Kidney epithelial cell (primary cell): ENCODE data around the gene GALNT17. TPM values are rescaled to one million over a fixed set of nuclear protein-coding genes. Genes with fewer than 3 reads are reported as not detected.

Experiments used
- DNase-seq: peaks from one replicate; pipeline ENCODE4 v3.0.0-alpha.2; 2010; ENCODE audit warnings: low read depth
- H3K27me3 ChIP-seq: 2 replicates; pipeline ENCODE4 v1.6.0; 2011; ENCODE audit warnings: low read length; ENCODE audit not compliant: control insufficient read depth, insufficient read depth
- H3K36me3 ChIP-seq: 2 replicates; pipeline ENCODE4 v1.5.1; 2011; ENCODE audit warnings: low read length; ENCODE audit not compliant: control insufficient read depth, insufficient read depth
- H3K4me3 ChIP-seq: 2 replicates; pipeline ENCODE4 v1.5.1; 2011; ENCODE audit warnings: low read depth, mild to moderate bottlenecking, control low read depth, low read length
- total RNA-seq: library from RNA; depleted of rRNA; stranded (reverse); fragments of >200 nt; gene quantifications from 2 replicates; pipeline ENCODE4 v1.2.3, GENCODE V29; 2015
- TF ChIP-seq, protein P1 (sequence below): IDR thresholded peaks from 2 replicates; pipeline ENCODE4 v1.5.1; 2011; ENCODE audit warnings: mild to moderate bottlenecking, moderate library complexity, low read length, control low read depth, inconsistent platforms; ENCODE audit not compliant: insufficient read depth, poor library complexity, severe bottlenecking

Gene GALNT17
- total RNA-seq, 1 donor from 2014 or later = 3.3 TPM

DNA sequence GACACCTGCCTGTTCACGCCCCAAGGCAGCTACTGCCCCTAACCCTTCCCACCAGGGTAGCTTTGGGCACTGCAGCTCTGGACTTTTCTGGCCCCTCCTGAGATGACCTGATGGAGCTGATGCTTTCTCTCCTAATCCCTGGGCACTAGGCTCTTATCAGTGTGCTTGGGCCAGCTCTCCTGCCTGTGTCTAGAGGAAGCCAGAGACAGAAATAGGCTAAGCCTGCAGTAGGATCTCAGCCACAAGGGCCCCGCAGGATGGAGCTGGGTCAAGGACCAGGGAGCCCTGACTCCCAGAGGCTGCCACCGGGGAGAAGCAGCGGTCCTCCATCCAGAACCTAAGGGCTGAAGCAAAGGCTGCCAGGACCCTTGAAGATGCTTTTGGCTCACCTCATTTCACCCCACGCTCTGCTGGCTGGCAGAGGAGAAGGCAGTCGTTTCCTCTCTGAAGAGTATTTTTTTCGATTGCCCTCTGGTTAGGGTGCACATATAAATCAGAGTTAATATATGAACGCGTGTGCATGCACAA lies 580.8 kb downstream of the GALNT17 start:
- Histone ChIP-seq H3K36me3 (no peaks in the 10 kb centered on the region), H3K27me3 (no peaks in the 10 kb centered on the region), H3K4me3 (no peak overlapping the region)
- DNase-seq = no peak
- TF ChIP-seq, protein P1, sequence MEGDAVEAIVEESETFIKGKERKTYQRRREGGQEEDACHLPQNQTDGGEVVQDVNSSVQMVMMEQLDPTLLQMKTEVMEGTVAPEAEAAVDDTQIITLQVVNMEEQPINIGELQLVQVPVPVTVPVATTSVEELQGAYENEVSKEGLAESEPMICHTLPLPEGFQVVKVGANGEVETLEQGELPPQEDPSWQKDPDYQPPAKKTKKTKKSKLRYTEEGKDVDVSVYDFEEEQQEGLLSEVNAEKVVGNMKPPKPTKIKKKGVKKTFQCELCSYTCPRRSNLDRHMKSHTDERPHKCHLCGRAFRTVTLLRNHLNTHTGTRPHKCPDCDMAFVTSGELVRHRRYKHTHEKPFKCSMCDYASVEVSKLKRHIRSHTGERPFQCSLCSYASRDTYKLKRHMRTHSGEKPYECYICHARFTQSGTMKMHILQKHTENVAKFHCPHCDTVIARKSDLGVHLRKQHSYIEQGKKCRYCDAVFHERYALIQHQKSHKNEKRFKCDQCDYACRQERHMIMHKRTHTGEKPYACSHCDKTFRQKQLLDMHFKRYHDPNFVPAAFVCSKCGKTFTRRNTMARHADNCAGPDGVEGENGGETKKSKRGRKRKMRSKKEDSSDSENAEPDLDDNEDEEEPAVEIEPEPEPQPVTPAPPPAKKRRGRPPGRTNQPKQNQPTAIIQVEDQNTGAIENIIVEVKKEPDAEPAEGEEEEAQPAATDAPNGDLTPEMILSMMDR = no peak

DNA sequence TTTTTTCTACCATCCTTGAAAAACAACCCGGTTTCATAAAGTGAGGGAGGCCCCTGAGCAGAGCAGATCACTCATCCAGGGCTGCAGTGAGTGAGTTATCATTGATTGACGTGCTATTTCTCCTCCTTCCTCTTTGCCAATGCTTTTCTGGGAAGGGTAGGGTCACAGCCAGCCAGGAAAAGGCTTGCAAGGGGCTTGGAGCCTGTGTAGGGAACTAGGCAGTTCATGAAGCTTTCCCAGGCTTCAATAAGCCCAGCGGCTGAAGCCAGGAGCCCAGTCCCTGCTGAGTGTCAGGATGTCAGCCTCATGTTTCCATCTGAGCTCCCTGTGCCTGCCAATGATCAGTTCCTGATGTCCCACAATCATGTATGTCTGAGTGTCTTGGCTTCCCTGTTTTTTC lies 584.7 kb downstream of the GALNT17 start:
- no peak overlapping the region for H3K4me3 ChIP-seq
- no peak for DNase-seq
- no peaks in the 10 kb centered on the region for H3K36me3 ChIP-seq
- TF ChIP-seq, protein P1 = no peak
- H3K27me3 ChIP-seq = no peaks in the 10 kb centered on the region

DNA sequence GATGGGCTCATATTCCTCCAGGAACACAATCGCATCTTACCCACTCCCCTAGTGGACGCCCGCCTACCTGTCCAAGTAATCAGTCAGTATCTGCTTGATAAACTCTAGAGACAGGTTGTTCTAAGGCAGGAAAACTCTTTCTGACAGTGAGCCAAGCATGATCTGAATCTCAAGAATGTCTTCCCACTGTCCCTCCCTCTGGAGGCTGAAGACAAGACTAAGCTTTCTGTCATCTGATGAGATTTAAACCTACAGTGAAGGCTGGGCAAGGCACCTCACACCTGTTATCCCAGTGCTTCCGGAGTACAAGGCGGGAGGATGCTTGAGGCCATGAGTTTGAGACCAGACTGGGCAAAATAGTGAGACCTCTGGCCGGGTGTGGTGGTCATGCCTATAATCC lies 586.6 kb downstream of the GALNT17 start:
- TF ChIP-seq, protein P1 = no peak
- no peaks in the 10 kb centered on the region for H3K36me3 ChIP-seq
- DNase-seq = no peak
- no peak overlapping the region for H3K4me3 ChIP-seq
- no peaks in the 10 kb centered on the region for H3K27me3 ChIP-seq

DNA sequence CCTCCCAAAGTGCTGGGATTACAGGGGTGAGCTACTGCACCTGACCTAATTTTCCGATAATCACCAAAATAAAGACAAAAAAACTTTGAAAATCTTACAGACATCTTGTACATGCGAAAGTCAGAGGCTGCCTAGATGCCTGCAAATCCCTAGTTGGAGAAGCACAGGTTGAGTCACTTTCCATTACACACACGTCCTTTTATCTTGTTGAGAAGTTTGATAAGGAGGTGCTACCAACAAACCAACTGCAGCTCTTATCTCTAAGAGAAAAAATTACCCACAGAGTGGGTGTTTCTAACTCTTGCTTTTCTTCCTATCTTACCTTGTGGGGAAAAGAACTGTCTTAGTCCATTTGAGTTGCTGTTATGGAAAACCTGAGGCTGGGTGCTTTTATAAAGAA lies 589.8 kb downstream of the GALNT17 start:
- H3K36me3 ChIP-seq = no peaks in the 10 kb centered on the region
- TF ChIP-seq, protein P1 = no peak

DNA sequence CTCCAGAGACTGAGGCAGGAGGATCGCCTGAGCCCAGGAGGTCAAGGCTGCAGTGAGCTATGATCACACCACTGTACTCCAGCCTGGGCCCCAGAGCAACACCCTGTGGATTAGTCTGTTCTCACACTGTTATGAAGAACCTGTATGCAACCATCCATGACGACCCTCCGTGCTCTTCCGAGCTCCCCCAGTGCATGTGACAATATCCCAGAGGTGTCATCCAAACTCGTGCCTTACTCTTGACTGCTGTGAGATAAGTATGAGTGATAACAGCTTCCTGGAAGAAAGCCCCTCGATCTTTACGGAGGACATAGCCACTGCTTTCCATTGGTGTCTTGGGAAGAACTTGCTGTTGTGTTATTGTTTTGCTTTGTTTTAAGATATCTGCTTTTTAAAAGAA lies 591.9 kb downstream of the GALNT17 start:
- Histone ChIP-seq H3K4me3 (no peak overlapping the region), H3K27me3 (no peaks in the 10 kb centered on the region), H3K36me3 (no peaks in the 10 kb centered on the region)
- DNase-seq = no peak
- TF ChIP-seq, protein P1 = no peak

More for the DNA sequence above, 589.8 kb downstream of the GALNT17 start:
- Histone ChIP-seq H3K27me3 (no peaks in the 10 kb centered on the region), H3K4me3 (no peak overlapping the region)
- DNase-seq = no peak

DNA sequence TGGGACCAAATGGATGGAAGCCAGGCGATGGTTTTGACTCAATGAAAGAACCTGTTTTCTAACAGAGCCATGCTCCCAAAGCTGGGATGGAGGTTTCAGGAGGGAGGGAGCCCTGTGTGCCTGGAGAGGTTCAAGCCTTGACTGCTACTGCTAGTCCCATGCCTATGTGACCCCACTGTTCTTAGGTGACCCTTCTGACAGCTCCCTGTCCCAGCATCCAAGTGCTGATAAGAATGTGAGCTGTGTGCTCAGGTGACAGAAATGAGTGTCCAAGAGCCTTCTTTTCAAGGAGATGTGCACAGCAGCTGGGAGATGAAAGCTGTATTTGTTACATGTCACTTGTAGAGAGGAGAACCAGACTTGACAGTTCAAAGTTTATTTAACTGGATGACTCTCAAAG lies 595.4 kb downstream of the GALNT17 start:
- Histone ChIP-seq H3K27me3 (no peaks in the 10 kb centered on the region), H3K36me3 (no peaks in the 10 kb centered on the region), H3K4me3 (no peak overlapping the region)
- no peak for DNase-seq
- TF ChIP-seq, protein P1 = no peak
